HG02763 (cell line): ENCODE measurements around the gene AIG1.
"Not testable (repeated sequence)": the region's sequence is repeated elsewhere in the genome, so short reads cannot be mapped to it uniquely, and the experiment has no call there.

Source experiments
- ATAC-seq: cut with Tn5 transposase; IDR thresholded peaks from one replicate; pipeline ENCODE4 v1.9.1; 2021; ENCODE audit warnings: mild to moderate bottlenecking, moderate library complexity; ENCODE audit not compliant: unreplicated experiment

The AIG1 gene

GRCh38 chr6:143055891-143056290, 4.8 kb upstream of the AIG1 start:
- no peak for ATAC-seq

DNA sequence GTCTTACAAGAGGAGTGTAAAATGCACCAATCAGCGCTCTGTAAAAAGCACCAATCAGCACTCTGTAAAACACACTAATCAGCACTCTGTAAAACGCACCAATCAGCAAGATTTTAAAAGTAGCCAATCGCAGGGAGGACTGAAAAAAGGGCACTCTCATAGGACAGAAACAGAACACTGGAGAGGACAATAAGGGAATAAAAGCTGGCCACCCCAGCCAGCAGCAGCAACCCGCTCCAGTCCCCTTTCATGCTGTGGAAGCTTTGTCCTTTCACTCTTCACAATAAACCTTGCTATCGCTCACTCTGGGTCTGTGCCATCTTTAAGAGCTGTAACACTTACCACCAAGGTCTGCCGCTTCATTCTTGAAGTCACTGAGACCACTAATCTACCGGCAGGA, 1.7 kb upstream of the AIG1 start:
- ATAC-seq = no peak

- no peak for ATAC-seq
Observed at GRCh38 chr6:143059663-143060353, 881 bp upstream of the AIG1 start.

DNA sequence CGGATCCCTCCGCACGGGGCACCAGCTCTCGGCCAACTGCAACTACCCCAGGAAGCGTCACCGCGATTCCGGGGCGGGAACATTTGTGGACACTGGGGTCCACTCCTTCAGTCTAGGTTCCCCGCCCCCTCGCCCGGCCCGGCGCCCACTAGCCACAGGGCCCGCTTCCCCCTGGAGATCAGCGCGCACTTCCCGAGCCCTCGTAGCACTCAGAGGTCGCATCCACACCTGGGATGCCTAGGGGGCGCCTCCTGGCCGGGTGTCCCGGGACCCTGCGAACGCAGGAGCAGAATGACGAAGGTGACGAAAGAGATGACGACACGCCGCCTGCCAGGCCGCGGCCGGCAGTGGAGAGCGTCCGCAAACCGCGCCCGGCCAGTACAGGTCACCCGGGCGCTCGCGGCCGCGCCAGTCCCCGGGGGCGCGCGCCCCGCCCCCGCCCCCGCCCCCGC, 309 bp upstream of the AIG1 start:
- peak; percentile 69 for ATAC-seq

- ATAC-seq = no peak
Observed at GRCh38 chr6:143061597-143062385, 1.1 kb downstream of the AIG1 start.

DNA sequence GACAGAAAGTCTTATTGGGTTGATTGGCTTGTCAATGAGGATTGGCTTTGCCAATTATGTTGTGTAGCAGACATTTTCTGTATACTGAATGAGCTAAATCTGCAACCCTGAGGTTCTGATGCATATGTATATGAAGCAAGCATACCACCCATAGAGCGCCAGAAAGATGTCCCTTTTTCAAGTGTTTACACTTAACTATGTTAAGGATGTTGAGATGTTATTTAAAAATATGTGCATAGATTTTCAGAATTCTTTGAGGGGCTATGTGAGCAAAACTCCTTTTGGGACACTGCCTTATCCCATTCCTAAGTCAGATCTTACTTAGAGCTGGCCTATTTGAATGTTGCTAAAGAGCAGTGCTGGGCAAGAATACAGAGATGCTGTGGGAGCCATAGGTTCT, 1.9 kb downstream of the AIG1 start:
- ATAC-seq = no peak

DNA sequence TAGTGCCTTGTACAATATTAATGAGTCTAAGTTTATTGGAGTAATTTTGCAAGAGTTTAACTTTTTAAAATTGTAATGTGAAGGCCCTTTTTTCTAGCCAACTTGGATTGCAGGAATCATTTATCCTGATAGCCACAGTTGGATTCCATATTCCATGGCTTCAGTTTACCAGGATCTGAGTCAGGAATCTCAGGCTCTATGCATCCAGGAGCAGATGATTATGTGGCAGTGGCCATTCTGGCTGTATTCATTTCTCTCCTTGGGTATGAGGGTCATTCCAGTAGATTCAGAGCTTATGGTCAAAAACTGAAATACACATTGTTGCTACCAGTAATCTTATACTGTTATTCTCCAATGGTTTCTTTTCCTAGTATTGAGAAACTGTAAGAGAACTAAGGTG, 2.9 kb downstream of the AIG1 start:
- ATAC-seq = no peak

DNA sequence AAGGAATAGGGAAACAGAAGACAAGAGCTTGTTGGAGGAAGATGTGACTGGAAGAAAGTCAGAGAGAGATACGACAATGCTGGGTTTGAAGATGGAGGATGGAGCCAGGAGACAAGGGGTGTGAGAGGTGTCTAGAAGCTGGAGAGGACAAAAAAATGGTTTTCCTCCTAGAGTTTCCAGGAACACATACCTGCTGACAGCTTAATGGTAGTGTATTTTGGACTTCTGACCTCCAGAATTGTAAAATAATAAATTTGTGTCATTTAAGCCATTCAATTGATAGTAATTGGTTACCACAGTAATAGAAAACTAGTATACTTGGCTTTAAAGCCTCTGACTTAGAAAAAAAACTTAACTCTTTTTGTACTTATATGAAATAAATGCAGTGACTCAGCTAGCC, 3.6 kb downstream of the AIG1 start:
- no peak for ATAC-seq

DNA sequence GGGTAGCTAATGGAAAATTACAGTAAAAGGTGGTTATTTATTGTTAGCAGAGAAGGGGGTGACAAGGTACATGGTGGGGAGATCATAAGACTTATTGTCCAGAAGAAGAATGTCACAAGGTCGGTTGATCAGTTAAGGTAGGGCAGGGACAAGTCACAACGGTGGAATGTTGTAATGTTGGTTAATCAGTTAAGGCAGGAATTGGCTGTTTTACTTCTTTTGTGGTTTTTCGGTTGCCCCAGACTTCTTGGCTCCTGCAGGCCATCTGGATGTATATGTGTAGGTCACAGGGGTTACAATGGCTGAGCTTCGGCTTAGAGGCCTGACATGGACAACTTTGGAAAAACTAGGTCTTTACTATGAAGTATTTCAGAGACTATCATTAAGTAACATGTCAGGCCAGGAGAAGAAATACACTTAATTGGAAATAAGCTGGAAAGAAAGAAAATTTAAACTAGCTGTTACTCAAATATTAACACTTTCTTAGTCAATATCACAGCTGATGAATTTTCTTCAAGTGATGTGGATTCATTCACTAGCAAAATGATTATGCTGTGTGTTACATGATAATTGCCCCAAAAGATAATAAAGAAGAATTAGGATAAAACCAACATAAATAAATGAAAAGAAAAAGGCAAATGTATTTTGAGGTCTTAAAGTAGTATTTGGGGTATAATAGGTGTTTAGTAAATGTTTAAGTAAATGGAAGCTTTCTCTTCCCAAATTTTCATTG, 4.4 kb downstream of the AIG1 start:
- ATAC-seq = no peak

DNA sequence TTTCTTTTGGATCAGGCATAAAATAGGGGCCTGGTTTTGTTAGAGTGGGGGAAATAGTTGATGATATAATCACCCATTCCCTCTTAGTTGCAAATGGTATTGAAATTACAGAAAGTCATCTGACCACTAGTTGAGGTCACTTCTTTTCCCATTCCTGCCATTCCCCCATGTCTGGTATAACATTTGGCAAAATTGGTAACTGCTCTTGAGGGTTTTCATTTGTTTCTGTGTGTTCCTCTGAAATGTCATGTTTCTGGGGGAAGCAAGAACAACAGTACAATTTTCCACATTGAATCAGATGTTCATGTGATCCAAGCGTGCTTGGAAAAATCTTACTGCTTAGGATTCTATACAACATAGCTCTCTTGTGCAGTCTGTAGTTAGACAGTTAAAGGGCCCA, 7.3 kb downstream of the AIG1 start:
- ATAC-seq = no peak

DNA sequence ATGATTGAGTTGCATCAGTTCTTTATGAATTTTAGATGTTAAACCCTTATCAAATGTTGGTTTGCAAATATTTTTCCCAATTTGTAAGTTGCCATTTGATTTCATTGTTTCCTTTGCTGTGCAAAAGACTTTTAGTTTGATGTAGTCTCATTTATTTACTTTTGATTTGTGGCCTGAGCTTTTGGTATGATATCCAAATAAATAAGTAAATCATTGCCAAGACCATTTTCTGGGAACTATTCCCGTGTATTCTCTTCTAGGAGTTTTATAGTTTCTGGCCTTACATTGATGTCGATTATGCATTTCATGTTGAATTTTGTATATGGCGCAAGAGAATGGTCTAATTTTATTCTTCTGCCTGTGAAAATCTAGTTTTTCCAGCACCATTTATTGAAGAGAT, 13.4 kb downstream of the AIG1 start:
- no peak for ATAC-seq

DNA sequence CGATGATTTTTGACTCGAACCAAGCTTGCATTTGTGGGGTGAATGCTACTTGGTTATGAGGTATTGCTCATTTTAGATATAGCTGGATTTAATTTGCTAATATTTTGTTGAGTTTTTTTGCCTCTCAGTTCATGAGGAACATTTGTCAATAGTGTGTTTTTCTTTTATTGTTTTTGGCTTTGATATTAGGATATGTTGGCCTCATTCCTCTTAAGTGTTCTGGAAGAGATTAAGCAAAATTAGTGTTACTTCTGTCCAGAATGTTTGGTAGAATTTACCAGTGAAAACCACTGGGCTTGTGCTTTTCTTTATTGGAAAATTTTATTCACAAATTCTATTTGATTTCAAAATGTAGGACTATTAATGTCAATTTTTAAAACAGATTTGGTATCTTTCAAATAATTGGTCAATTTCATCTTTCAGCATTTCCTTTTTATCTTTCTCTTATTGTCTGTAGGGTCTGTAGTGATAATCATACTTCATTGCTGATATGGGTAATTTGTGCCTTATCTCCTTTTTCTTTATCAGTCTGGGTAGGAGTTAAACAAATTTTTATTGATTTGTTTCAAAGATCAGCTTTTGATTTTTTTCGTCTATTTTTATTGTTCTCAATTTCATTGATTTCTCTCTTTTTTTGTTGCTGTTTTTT, 14.1 kb downstream of the AIG1 start:
- ATAC-seq = no peak

- ATAC-seq = no peak
Observed at GRCh38 chr6:143078468-143079324, 18.0 kb downstream of the AIG1 start.

DNA sequence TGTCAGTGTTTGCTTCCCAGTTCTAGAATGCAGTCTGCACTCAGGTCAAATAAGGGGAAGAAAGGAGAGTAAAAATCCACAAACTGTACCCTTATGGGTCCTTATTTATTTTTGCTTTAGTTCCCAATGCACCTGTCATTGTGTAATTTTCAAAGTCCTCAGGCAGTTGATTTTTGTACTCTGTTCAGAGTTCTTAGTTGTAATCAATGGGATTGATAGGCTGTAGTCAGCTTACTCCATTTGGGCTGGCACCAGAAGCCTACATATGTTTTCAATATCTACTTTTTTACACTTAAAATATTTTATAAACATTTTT, 18.6 kb downstream of the AIG1 start:
- no peak for ATAC-seq

- not testable (repeated sequence) for ATAC-seq
Observed at GRCh38 chr6:143082274-143082673, 21.6 kb downstream of the AIG1 start.

GRCh38 chr6:143084019-143084418, 23.3 kb downstream of the AIG1 start:
- not testable (repeated sequence) for ATAC-seq

GRCh38 chr6:143087335-143087734, 26.6 kb downstream of the AIG1 start:
- ATAC-seq = not testable (repeated sequence)

- no peak for ATAC-seq
Observed at GRCh38 chr6:143087856-143088255, 27.2 kb downstream of the AIG1 start.

- no peak for ATAC-seq
Observed at GRCh38 chr6:143090314-143091044, 29.8 kb downstream of the AIG1 start.

DNA sequence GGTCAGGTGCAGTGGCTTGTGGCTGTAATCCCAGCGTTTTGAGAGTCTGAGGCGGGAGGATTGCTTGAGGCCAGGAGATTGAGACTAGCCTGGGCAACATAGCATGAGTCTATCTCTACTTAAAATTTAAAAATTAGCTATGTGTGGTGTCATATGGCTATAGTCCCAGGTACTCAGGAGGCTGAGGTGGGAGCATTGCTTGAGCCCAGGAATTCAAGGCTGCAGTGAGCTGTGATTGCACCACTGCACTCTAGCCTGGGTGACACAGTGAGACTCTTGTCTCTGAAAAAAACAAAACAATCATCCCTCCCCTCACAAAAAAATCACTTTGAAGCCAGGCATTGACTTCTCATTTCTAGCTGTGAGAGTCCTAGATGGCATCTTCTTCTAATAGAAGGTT, 32.1 kb downstream of the AIG1 start:
- ATAC-seq = no peak
